Spleen (tissue), 7 donors: ENCODE results near the gene MGMT.

ENCODE experiments used
- CTCF ChIP-seq, 11 experiments: fragments of 200-600 bp in 7 of 11; fragments of 450-650 bp in 4 of 11; sonication (generic) in 4 of 11; IDR thresholded peaks in 8 of 11; conservative IDR thresholded peaks in 3 of 11; 1 replicate in 7 of 11; 2 replicates in 4 of 11; pipeline versions ENCODE4 v1.4.0 to v1.8.0; 2016 to 2021; ENCODE audit warnings: antibody characterized with exemption in 11 of 11, inconsistent platforms in 4 of 11, mild to moderate bottlenecking in 1 of 11
- POLR2A ChIP-seq, 3 donors: fragments of 450-650 bp; IDR thresholded peaks; one replicate each; pipeline ENCODE4 v1.5.1; 2017; ENCODE audit warnings: antibody characterized with exemption in 3 of 3, mild to moderate bottlenecking in 1 of 3
- POLR2AphosphoS5 ChIP-seq, 3 donors: sonication (generic); formaldehyde crosslinking; IDR thresholded peaks; one replicate each; pipeline ENCODE4 v1.5.1; 2017; ENCODE audit warnings: antibody characterized with exemption in 3 of 3
- donor health status: DM: no; HTN: no; CAD: no; lungs with moderate emphysema.
- donor health status: DM: no; HTN: no; CAD: no.
- donor health status: DM: no; HTN: no; CAD: no.

DNA sequence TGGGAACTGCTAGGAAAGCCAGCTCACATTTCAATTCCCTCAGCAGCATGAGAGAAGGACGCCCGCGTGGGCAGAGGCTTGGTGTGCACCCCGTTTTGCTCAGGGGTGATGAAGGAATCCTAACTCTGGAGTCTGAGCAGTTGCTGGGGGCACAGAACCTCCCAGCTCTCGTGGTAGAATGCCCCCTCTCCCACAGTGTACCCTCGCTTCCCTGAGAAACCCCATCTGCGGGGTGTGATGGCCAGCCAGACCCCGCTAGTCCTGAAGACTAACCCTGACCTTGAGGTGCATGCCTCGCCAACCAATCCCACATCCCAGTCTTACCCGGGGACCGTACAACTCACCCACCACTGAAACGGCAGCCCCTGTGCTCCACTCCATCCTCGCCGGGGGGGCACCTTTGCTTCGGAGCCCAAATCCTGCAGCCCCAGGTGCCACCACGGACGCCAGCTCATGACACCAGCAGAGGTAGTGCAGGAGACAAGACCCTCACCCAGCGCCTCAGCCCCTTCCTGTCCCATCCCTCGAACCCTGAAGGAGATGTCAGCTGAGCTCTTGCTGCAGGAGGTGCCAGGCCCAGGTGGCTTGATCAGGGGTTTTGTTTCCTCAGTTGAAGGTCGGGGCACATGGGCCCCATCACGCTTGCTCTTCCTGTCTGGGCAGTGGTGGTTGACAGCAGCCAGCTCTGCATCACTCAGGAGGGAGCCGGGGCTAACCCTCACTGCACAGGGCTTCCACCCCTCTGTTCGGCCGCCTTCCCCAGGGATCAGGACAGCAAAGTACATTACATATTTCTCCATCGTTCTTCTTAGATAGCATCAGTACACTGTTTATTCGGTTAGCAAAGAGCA, 236.5 kb downstream of the MGMT start:
- TF ChIP-seq CTCF (IDR thresholded peaks at IDR 0.05 in 8 of 11, conservative IDR thresholded peaks at IDR 0.05 in 3 of 11) (no peak), POLR2A (IDR thresholded peaks at IDR 0.05) (no peak), POLR2AphosphoS5 (IDR thresholded peaks at IDR 0.05) (no peak)
